Stimulated activated naive B cell treated with anti-CD40 and anti-IgM and Interleukin-4, amounts not matched to agents 10 μg/mL and 1 μg/mL and 100 μg/mL, for 72 hours (primary cell): ENCODE results near the gene TMEM131L.
A peak's percentile ranks its signal among the peaks of the same experiment; 100 is the strongest.
"Not testable (repeated sequence)": the region's sequence is repeated elsewhere in the genome, so short reads cannot be mapped to it uniquely, and the experiment has no call there.

Experiments used
- ATAC-seq, 2 donors: fragments of 150-1000 bp; cut with Tn5 transposase; replicated peaks; 2 replicates each; pipeline ENCODE4 v1.10.0; 2021; ENCODE audit warnings: moderate library complexity in 1 of 2
- DNase-seq: peaks from one replicate; pipeline ENCODE4 v3.0.0; 2021
- H3K27ac Mint-ChIP-seq: one replicate; pipeline ENCODE4 v1.8.0; 2022; ENCODE audit warnings: mild to moderate bottlenecking, mixed read lengths
- H3K27me3 Mint-ChIP-seq, 2 donors: one replicate each; pipeline ENCODE4 v1.8.0; 2022; ENCODE audit warnings: mixed read lengths in 2 of 2
- H3K36me3 Mint-ChIP-seq, 2 donors: one replicate each; pipeline ENCODE4 v1.8.0; 2022; ENCODE audit warnings: mixed read lengths in 2 of 2, mild to moderate bottlenecking in 1 of 2
- H3K4me1 Mint-ChIP-seq, 2 donors: one replicate each; pipeline ENCODE4 v1.8.0; 2022; ENCODE audit warnings: mixed read lengths in 2 of 2, mild to moderate bottlenecking in 1 of 2
- H3K4me3 Mint-ChIP-seq, 2 donors: one replicate each; pipeline ENCODE4 v1.8.0; 2022; ENCODE audit warnings: mild to moderate bottlenecking in 2 of 2, mixed read lengths in 2 of 2, moderate library complexity in 1 of 2
- H3K9me3 Mint-ChIP-seq, 2 donors: one replicate each; pipeline ENCODE4 v1.8.0; 2022; ENCODE audit warnings: mixed read lengths in 2 of 2, mild to moderate bottlenecking in 1 of 2

Gene TMEM131L

GRCh38 chr4:153602758-153603157, 136.6 kb downstream of the TMEM131L start:
- ATAC-seq: no peak

GRCh38 chr4:153603258-153603657, 137.1 kb downstream of the TMEM131L start:
- ATAC-seq (peak in 1 of 2 donors; percentile 29), DNase-seq (no peak)
- Mint-ChIP-seq H3K9me3 (no peaks in the 10 kb centered on the region), H3K4me1 (peaks cover 10 to 24% of the 10 kb centered on the region in 2 donors), H3K27ac (no peak overlapping the region), H3K4me3 (no peak overlapping the region), H3K36me3 (peaks cover 29 to 53% of the 10 kb centered on the region in 2 donors), H3K27me3 (no peaks in the 10 kb centered on the region)

More at GRCh38 chr4:153602758-153603157, 136.6 kb downstream of the TMEM131L start:
- no peak overlapping the region for H3K27ac Mint-ChIP-seq
- no peak for DNase-seq
- no peak overlapping the region for H3K4me3 Mint-ChIP-seq
- peaks cover 10 to 24% of the 10 kb centered on the region in 2 donors for H3K4me1 Mint-ChIP-seq
- H3K27me3 Mint-ChIP-seq: no peaks in the 10 kb centered on the region
- no peaks in the 10 kb centered on the region for H3K9me3 Mint-ChIP-seq
- H3K36me3 Mint-ChIP-seq: peaks cover 26 to 51% of the 10 kb centered on the region in 2 donors

DNA sequence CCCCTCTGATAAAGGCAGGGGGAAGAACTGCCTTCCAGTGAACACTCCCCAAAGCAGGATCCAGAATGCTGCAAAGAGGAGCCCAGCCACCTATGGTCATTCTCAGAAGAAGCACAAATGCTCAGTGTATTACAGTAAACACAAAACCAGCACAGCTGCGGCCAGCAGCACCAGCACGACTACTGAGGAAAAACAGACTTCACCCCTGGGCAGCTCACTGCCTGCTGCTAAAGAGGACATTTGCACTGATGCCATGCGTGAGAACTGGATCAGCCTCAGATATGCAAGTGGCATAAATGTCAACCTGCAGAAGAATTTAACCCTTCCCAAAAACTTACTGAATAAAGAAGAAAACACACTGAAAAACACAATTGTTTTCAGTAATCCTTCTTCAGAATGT, 137.7 kb downstream of the TMEM131L start:
- ATAC-seq: no peak
- no peaks in the 10 kb centered on the region for H3K27me3 Mint-ChIP-seq
- no peak overlapping the region for H3K27ac Mint-ChIP-seq
- peaks cover 28 to 51% of the 10 kb centered on the region in 2 donors for H3K36me3 Mint-ChIP-seq
- H3K9me3 Mint-ChIP-seq: peaks cover 0 to under 1% of the 10 kb centered on the region in 2 donors
- H3K4me1 Mint-ChIP-seq: peaks cover 11 to 26% of the 10 kb centered on the region in 2 donors
- no peak overlapping the region for H3K4me3 Mint-ChIP-seq
- no peak for DNase-seq

DNA sequence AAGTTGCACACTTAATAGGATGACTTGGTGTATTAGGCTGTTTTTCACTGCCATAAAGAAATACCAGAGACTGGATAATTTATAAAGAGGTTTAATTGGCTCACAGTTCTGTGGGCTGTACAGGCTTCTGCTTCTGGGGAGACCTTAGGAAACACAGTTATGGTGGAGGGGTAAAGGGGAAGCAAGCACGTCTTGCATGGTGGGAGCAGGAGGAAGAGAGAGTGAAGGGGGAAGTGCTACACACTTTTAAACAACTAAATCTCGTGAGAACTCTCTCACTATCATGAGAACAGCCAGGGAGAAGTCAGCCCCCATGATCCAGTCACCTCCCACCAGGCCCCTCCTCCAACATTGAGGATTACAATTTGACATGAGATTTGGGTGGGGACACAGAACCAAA, 142.9 kb downstream of the TMEM131L start:
- H3K36me3 Mint-ChIP-seq: peaks cover 41 to 67% of the 10 kb centered on the region in 2 donors
- ATAC-seq: peak; percentile 69 to 72
- peak overlapping the region; percentile 90 for H3K27ac Mint-ChIP-seq
- H3K27me3 Mint-ChIP-seq, H3K9me3 Mint-ChIP-seq, DNase-seq, H3K4me3 Mint-ChIP-seq: not testable (repeated sequence)
- H3K4me1 Mint-ChIP-seq: peaks cover 16 to 17% of the 10 kb centered on the region in 2 donors

DNA sequence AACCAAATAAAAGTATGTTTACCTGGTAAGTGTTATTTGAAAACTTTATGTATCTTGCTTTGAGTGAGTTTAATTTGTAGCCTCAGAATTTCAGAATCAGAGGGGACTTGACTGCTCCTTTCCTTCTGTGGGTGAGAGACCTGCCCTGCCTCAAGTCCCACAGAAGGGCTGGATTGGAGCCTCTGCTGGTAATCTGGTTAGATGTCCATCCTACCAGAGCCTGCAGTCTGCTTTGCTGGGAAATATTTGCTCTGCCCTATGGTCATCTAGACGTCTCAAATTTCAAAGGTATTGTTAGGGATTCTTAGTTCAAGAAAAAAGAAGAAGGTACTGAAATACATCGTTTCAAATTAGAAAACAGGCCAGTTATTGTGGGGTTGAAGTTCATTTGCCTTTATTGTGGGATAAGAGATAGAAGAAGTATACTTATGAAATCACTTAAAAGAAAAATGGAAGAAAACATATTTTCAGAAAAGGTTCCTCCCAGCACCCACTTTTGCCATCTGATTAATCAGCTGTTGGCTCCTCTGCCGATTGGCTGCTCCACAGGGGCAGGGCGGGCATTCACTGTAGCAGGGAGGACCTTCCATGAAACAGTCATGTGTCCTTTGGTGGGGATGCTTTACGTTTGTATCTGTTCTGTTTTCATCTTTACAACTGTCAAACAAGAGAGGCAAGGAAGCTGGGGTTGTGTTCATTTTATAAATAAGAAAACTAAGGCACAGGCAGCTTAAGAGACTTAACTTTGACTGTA, 144.6 kb downstream of the TMEM131L start:
- Mint-ChIP-seq H3K4me1 (peaks cover 28 to 32% of the 10 kb centered on the region in 2 donors), H3K27me3 (no peaks in the 10 kb centered on the region), H3K36me3 (peaks cover 55 to 79% of the 10 kb centered on the region in 2 donors), H3K27ac (no peak overlapping the region), H3K9me3 (peaks cover 0 to 4% of the 10 kb centered on the region in 2 donors), H3K4me3 (no peak overlapping the region)
- ATAC-seq (no peak), DNase-seq (no peak)

- Mint-ChIP-seq H3K27ac (peak overlapping the region; percentile 44), H3K4me1 (peaks cover 30 to 37% of the 10 kb centered on the region in 2 donors), H3K36me3 (peaks cover 55 to 79% of the 10 kb centered on the region in 2 donors), H3K9me3 (peaks cover 0 to 4% of the 10 kb centered on the region in 2 donors), H3K4me3 (no peak overlapping the region), H3K27me3 (no peaks in the 10 kb centered on the region)
- DNase-seq: no peak
- ATAC-seq: no peak
Measured at GRCh38 chr4:153611679-153612078, 145.5 kb downstream of the TMEM131L start.

DNA sequence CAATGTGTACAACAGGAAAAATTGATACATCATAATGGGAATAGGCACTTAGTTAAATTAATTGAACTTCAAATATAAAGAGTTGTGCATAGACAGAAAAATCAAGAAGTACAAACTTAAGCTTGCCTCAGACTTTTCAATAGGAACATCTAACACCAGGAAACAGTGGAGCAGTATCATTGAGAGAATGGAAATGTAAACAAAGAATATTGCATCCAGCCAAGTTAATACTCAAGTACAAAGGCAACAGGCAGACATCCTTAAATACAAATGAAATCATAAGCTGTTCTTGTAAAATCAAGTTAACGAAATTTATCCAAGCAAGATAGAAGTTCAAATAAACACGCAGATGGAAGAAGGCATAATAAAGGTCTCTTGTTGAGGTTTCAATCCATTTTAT, 146.7 kb downstream of the TMEM131L start:
- Mint-ChIP-seq H3K9me3 (peaks cover 0 to 4% of the 10 kb centered on the region in 2 donors), H3K27me3 (no peaks in the 10 kb centered on the region), H3K27ac (no peak overlapping the region), H3K36me3 (peaks cover 57 to 82% of the 10 kb centered on the region in 2 donors), H3K4me1 (peaks cover 30 to 37% of the 10 kb centered on the region in 2 donors), H3K4me3 (no peak overlapping the region)
- no peak for DNase-seq
- ATAC-seq: no peak

DNA sequence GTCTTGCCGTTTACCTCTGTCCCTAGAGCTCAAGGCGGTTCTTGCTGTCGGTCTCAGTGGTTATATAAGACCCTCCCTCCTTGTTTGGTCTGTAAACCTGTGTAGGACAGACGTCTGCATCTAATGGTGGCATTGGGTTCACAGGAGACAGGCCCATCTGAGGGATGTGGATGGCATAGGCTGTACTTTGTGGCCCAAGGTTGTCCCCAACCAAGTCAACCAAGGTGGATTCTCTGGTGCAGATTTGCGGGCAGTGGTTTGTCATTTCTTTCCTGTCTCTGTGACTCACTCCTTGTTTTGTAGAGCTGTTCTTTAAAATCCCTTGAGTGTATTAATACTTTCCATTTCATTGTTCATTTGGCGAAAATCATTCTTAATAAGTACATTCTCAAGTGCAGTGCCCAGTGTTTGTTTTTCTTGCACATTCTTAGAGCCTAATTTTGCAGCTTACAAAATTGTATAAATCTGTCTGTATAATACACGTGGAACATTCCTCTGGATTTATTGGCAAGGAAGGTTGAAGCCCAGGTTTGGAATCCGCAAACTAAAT, 149.9 kb downstream of the TMEM131L start:
- no peaks in the 10 kb centered on the region for H3K9me3 Mint-ChIP-seq
- ATAC-seq (peak in 1 of 2 donors; percentile 63), DNase-seq (no peak)
- no peaks in the 10 kb centered on the region for H3K27me3 Mint-ChIP-seq
- no peak overlapping the region for H3K4me3 Mint-ChIP-seq
- H3K27ac Mint-ChIP-seq: peak overlapping the region; percentile 67
- peaks cover 26 to 35% of the 10 kb centered on the region in 2 donors for H3K4me1 Mint-ChIP-seq
- peaks cover 54 to 75% of the 10 kb centered on the region in 2 donors for H3K36me3 Mint-ChIP-seq

DNA sequence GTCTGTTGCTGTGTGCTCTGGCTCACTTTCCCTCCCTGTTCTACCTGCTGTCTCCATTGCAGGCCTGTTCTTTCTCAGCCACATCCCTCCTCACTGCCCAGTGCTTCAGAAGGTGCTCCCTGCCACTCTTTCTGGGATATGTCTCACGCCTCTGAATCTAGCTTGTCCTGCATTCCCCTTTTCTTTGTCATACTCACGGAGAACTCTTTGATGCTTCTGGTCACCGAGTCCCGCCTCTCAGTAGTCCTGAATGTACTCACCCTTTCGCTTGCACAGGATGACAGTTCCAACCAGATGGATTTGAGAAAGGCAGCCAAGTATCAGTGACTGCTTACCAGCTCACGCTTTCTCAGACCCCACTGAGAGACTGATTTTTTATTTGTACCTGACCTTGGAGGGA, 152.7 kb downstream of the TMEM131L start:
- no peak for ATAC-seq

GRCh38 chr4:153619811-153620210, 153.7 kb downstream of the TMEM131L start:
- H3K4me1 Mint-ChIP-seq: peaks cover 24 to 39% of the 10 kb centered on the region in 2 donors
- H3K9me3 Mint-ChIP-seq: no peaks in the 10 kb centered on the region
- H3K27me3 Mint-ChIP-seq: no peaks in the 10 kb centered on the region
- DNase-seq (no peak), ATAC-seq (no peak)
- H3K27ac Mint-ChIP-seq: peak overlapping the region; percentile 56
- H3K4me3 Mint-ChIP-seq: no peak overlapping the region
- peaks cover 52 to 71% of the 10 kb centered on the region in 2 donors for H3K36me3 Mint-ChIP-seq

More for the DNA sequence above, 152.7 kb downstream of the TMEM131L start:
- no peaks in the 10 kb centered on the region for H3K27me3 Mint-ChIP-seq
- DNase-seq: no peak
- H3K27ac Mint-ChIP-seq: peak overlapping the region; percentile 21
- H3K9me3 Mint-ChIP-seq: no peaks in the 10 kb centered on the region
- H3K36me3 Mint-ChIP-seq: peaks cover 56 to 77% of the 10 kb centered on the region in 2 donors
- H3K4me3 Mint-ChIP-seq: no peak overlapping the region
- H3K4me1 Mint-ChIP-seq: peaks cover 31 to 48% of the 10 kb centered on the region in 2 donors

- Mint-ChIP-seq H3K9me3 (no peaks in the 10 kb centered on the region), H3K36me3 (peaks cover 50 to 71% of the 10 kb centered on the region in 2 donors), H3K27ac (peak overlapping the region; percentile 81), H3K27me3 (no peaks in the 10 kb centered on the region), H3K4me3 (no peak overlapping the region), H3K4me1 (peaks cover 21 to 34% of the 10 kb centered on the region in 2 donors)
- DNase-seq: no peak
- ATAC-seq: no peak
Measured at GRCh38 chr4:153620352-153620751, 154.2 kb downstream of the TMEM131L start.

- Mint-ChIP-seq H3K4me3 (no peak overlapping the region), H3K36me3 (peaks cover 46 to 67% of the 10 kb centered on the region in 2 donors), H3K4me1 (peaks cover 16 to 25% of the 10 kb centered on the region in 2 donors), H3K27me3 (no peaks in the 10 kb centered on the region), H3K27ac (no peak overlapping the region), H3K9me3 (no peaks in the 10 kb centered on the region)
- DNase-seq: no peak
- no peak for ATAC-seq
Measured at GRCh38 chr4:153622093-153622492, 155.9 kb downstream of the TMEM131L start.

GRCh38 chr4:153622778-153623240, 156.6 kb downstream of the TMEM131L start:
- Mint-ChIP-seq H3K27ac (peak overlapping the region; percentile 59), H3K27me3 (no peaks in the 10 kb centered on the region), H3K36me3 (peaks cover 48 to 69% of the 10 kb centered on the region in 2 donors), H3K4me3 (no peak overlapping the region), H3K9me3 (no peaks in the 10 kb centered on the region), H3K4me1 (peaks cover 16 to 25% of the 10 kb centered on the region in 2 donors)
- ATAC-seq (peak; percentile 36 to 53), DNase-seq (no peak)

DNA sequence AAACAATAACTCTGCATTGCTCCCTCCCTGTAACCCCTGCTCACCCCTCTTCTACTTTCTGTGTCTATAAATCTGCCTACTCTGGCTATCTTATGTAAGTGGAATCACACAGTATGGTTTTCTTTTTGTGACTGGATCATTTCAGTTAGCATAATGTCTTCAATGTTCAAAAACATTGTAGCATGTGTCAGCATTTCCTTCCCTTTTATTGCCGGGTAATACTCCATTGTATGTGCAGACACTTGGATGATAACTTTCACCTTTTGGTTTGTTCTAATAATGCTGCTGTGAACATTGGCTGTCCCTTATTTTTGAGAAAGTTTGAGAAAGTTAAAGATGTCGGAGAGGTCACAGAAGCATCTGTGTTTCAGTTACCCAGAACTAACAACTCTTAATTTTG, 157.3 kb downstream of the TMEM131L start:
- H3K4me1 Mint-ChIP-seq: peaks cover 16 to 25% of the 10 kb centered on the region in 2 donors
- no peaks in the 10 kb centered on the region for H3K27me3 Mint-ChIP-seq
- no peak for ATAC-seq
- H3K9me3 Mint-ChIP-seq: no peaks in the 10 kb centered on the region
- peak overlapping the region; percentile 20 for H3K27ac Mint-ChIP-seq
- DNase-seq: no peak
- peaks cover 50 to 72% of the 10 kb centered on the region in 2 donors for H3K36me3 Mint-ChIP-seq
- H3K4me3 Mint-ChIP-seq: no peak overlapping the region
